Spinal cord (tissue), 10 donors: ENCODE results near the gene APBA1. TPM values are rescaled to one million over a fixed set of nuclear protein-coding genes. Genes with fewer than 3 reads are reported as not detected.
"Not testable (repeated sequence)": the region's sequence is repeated elsewhere in the genome, so short reads cannot be mapped to it uniquely, and the experiment has no call there.

Source experiments
- DNase-seq, 6 donors: peaks; one replicate each; pipeline versions ENCODE4 v3.0.0 to v3.0.0-alpha.2; 2013 to 2015; ENCODE audit warnings: low spot score in 6 of 6, low read depth in 4 of 6
- H3K27ac ChIP-seq: one replicate; pipeline ENCODE4 v1.5.1; 2013; ENCODE audit warnings: low read depth, low read length, control low read depth
- H3K27me3 ChIP-seq: one replicate; pipeline ENCODE4 v1.6.1; 2013; ENCODE audit warnings: low read length; ENCODE audit not compliant: control insufficient read depth, insufficient read depth
- H3K36me3 ChIP-seq: one replicate; pipeline ENCODE4 v1.6.1; 2013; ENCODE audit warnings: low read length; ENCODE audit not compliant: control insufficient read depth, insufficient read depth
- H3K4me1 ChIP-seq: one replicate; pipeline ENCODE4 v1.6.1; 2013; ENCODE audit warnings: low read length; ENCODE audit not compliant: control insufficient read depth, insufficient read depth
- H3K4me3 ChIP-seq: one replicate; pipeline ENCODE4 v1.5.1; 2013; ENCODE audit warnings: low read depth, low read length, control low read depth
- H3K9me3 ChIP-seq: one replicate; pipeline ENCODE4 v1.6.1; 2013; ENCODE audit warnings: low read length; ENCODE audit not compliant: control insufficient read depth, insufficient read depth
- WGBS: methylation state at CpG from one replicate; pipeline ENCODE4 v1.1.5; 2013; ENCODE audit warnings: missing lambda C conversion rate; ENCODE audit not compliant: insufficient coverage; 5-methylcytosine and 5-hydroxymethylcytosine counted together
- polyA plus RNA-seq, 2 donors: library from polyadenylated mRNA; unstranded; fragments of 120-200 nt; gene quantifications; one replicate each; pipeline ENCODE4 v1.2.1, GENCODE V29; 2013; ENCODE audit not compliant: insufficient read length in 2 of 2
- total RNA-seq, 2 donors: library from RNA; depleted of rRNA in 1 of 2; stranded (reverse); fragments of 120-200 nt in 1 of 2; fragments of >200 nt in 1 of 2; gene quantifications; one replicate each; pipeline versions ENCODE4 v1.2.3 to v1.2.4, GENCODE V29; 2013 to 2014
- donor health status: healthy.

APBA1 gene
- total and polyA plus RNA-seq, 4 donors = 38.5 to 101 (median 84.0) TPM

- no peak for DNase-seq
- Histone ChIP-seq H3K4me1 (peaks cover 10% of the 10 kb centered on the region), H3K36me3 (peaks cover 40% of the 10 kb centered on the region), H3K9me3 (no peaks in the 10 kb centered on the region), H3K27me3 (no peaks in the 10 kb centered on the region), H3K27ac (no peak overlapping the region), H3K4me3 (no peak overlapping the region)
- WGBS = 74% methylated on average over 9 of the region's 13 CpGs
These were observed 219.9 kb downstream of the APBA1 start for GRCh38 chr9:69452110-69452782.

- DNase-seq = no peak
- Histone ChIP-seq H3K4me1 (peaks cover 20% of the 10 kb centered on the region), H3K27ac (no peak overlapping the region), H3K36me3 (peaks cover 31% of the 10 kb centered on the region), H3K9me3 (no peaks in the 10 kb centered on the region), H3K27me3 (no peaks in the 10 kb centered on the region), H3K4me3 (no peak overlapping the region)
- 85% methylated on average over 4 of the region's 6 CpGs for WGBS
These were observed 225.7 kb downstream of the APBA1 start for GRCh38 chr9:69446496-69446895.

DNA sequence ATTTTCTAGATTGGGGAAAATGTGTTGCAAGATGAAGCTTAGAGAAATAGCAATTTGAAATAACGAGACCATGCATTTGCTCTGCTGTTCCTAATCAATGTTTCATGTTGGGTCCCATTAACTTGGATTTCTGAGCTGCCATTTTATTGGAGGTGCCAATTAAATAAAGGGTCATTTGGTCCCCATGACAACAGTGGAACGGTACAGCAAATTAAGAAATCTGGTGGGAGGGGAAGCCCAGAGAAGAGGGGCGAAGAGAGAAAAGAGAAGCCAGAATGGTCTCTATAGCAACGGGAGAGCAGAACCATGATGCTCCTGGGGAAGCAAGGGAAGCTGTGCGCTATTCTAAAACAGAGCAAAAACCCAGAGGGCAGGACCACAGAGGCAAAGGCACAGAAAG lies 226.9 kb downstream of the APBA1 start:
- Histone ChIP-seq H3K36me3 (peaks cover 32% of the 10 kb centered on the region), H3K27ac (no peak overlapping the region), H3K9me3 (no peaks in the 10 kb centered on the region), H3K4me1 (peaks cover 20% of the 10 kb centered on the region), H3K27me3 (no peaks in the 10 kb centered on the region), H3K4me3 (no peak overlapping the region)
- 23% methylated on average over 5 of the region's 5 CpGs for WGBS
- DNase-seq = peak in 4 of 6 donors; percentile 32 to 92 (median 50)

GRCh38 chr9:69444791-69445190 lies 227.4 kb downstream of the APBA1 start:
- H3K9me3 ChIP-seq = no peaks in the 10 kb centered on the region
- no peaks in the 10 kb centered on the region for H3K27me3 ChIP-seq
- H3K27ac ChIP-seq = no peak overlapping the region
- no peak for DNase-seq
- WGBS = no CpG with 5 or more reads among the region's 4 CpGs
- peaks cover 32% of the 10 kb centered on the region for H3K36me3 ChIP-seq
- H3K4me1 ChIP-seq = peaks cover 20% of the 10 kb centered on the region
- no peak overlapping the region for H3K4me3 ChIP-seq

GRCh38 chr9:69444021-69444420 lies 228.2 kb downstream of the APBA1 start:
- 57% methylated on average over 8 of the region's 8 CpGs for WGBS
- H3K9me3 ChIP-seq = no peaks in the 10 kb centered on the region
- H3K4me3 ChIP-seq = no peak overlapping the region
- peak in 2 of 6 donors; percentile 40 to 57 for DNase-seq
- H3K4me1 ChIP-seq = peaks cover 20% of the 10 kb centered on the region
- peaks cover 32% of the 10 kb centered on the region for H3K36me3 ChIP-seq
- no peak overlapping the region for H3K27ac ChIP-seq
- H3K27me3 ChIP-seq = no peaks in the 10 kb centered on the region

- Histone ChIP-seq H3K27me3 (no peaks in the 10 kb centered on the region), H3K4me1 (peaks cover 20% of the 10 kb centered on the region), H3K36me3 (peaks cover 32% of the 10 kb centered on the region), H3K9me3 (no peaks in the 10 kb centered on the region), H3K4me3 (no peak overlapping the region), H3K27ac (no peak overlapping the region)
- DNase-seq = no peak
- WGBS = 96% methylated on average over 2 of the region's 3 CpGs
These were observed 229.0 kb downstream of the APBA1 start for GRCh38 chr9:69443178-69443577.

- peaks cover 20% of the 10 kb centered on the region for H3K4me1 ChIP-seq
- 96% methylated on average over 4 of the region's 5 CpGs for WGBS
- H3K36me3 ChIP-seq = peaks cover 27% of the 10 kb centered on the region
- no peak overlapping the region for H3K27ac ChIP-seq
- H3K4me3 ChIP-seq = no peak overlapping the region
- no peak for DNase-seq
- H3K27me3 ChIP-seq = no peaks in the 10 kb centered on the region
- H3K9me3 ChIP-seq = no peaks in the 10 kb centered on the region
These were observed 229.7 kb downstream of the APBA1 start for GRCh38 chr9:69442486-69442885.

DNA sequence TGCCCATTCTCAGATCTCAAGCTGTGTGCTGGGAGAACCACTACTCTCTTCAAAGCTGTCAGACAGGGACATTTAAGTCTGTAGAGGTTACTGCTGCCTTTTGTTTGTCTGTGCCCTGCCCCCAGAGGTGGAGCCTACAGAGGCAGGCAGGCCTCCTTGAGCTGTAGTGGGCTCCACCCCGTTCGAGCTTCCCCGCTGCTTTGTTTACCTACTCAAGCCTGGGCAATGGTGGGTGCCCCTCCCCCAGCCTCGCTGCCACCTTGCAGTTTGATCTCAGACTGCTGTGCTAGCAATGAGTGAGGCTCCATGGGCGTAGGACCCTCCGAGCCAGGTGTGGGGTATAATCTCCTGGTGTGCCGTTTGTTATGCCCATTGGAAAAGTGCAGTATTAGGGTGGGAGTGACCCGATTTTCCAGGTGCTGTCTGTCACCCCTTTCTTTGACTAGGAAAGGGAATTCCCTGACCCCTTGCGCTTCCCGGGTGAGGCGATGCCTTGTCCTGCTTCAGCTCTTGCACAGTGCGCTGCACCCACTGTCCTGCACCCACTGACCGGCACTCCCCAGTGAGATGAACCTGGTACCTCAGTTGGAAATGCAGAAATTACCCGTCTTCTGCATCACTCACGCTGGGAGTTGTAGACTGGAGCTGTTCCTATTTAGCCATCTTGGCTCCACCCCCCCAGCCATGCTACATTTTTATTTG lies 231.8 kb downstream of the APBA1 start:
- WGBS = 96% methylated on average over 9 of the region's 15 CpGs
- H3K27ac ChIP-seq = not testable (repeated sequence)

DNA sequence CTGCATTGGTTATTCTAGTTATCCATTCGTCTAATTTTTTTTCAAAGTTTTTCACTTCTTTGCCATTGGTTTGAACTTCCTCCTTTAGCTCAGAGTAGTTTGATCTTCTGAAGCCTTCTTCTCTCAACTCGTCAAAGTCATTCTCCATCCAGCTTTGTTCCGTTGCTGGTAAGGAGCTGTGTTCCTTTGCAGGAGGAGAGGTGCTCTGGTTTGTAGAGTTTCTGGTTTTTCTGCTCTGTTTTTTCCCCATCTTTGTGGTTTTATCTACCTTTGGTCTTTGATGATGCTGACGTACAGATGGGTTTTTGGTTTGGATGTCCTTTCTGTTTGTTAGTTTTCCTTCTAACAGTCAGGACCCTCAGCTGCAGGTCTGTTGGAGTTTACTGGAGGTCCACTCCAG lies 232.5 kb downstream of the APBA1 start:
- 100% methylated on average over 1 of the region's 4 CpGs for WGBS
- not testable (repeated sequence) for H3K9me3 ChIP-seq, H3K4me1 ChIP-seq, H3K27ac ChIP-seq, H3K4me3 ChIP-seq, DNase-seq, H3K27me3 ChIP-seq
- peaks cover 18% of the 10 kb centered on the region for H3K36me3 ChIP-seq

More for the DNA sequence above, 231.8 kb downstream of the APBA1 start:
- H3K9me3 ChIP-seq, H3K4me1 ChIP-seq, H3K4me3 ChIP-seq, H3K27me3 ChIP-seq, DNase-seq: not testable (repeated sequence)
- H3K36me3 ChIP-seq = peaks cover 18% of the 10 kb centered on the region

GRCh38 chr9:69433968-69434367 lies 238.2 kb downstream of the APBA1 start:
- Histone ChIP-seq H3K4me3 (no peak overlapping the region), H3K9me3 (no peaks in the 10 kb centered on the region), H3K4me1 (no peaks in the 10 kb centered on the region), H3K36me3 (peaks cover 33% of the 10 kb centered on the region), H3K27me3 (no peaks in the 10 kb centered on the region), H3K27ac (no peak overlapping the region)
- WGBS = 94% methylated on average over 5 of the region's 6 CpGs
- no peak for DNase-seq
